GM12874 (cell line): ENCODE data around the gene SLMAP.

Experiments used
- CTCF ChIP-seq: IDR thresholded peaks from 2 replicates; pipeline ENCODE4 v1.5.1; 2011; ENCODE audit warnings: low read depth, mild to moderate bottlenecking, control low read depth, low read length, moderate library complexity; ENCODE audit not compliant: insufficient read depth

Gene SLMAP

GRCh38 chr3:57951066-57951882 lies 195.2 kb downstream of the SLMAP start:
- no peak for TF ChIP-seq CTCF

- no peak for TF ChIP-seq CTCF
Measured at GRCh38 chr3:57952208-57952631, 196.1 kb downstream of the SLMAP start.

GRCh38 chr3:57952651-57953050 lies 196.5 kb downstream of the SLMAP start:
- no peak for TF ChIP-seq CTCF

- no peak for TF ChIP-seq CTCF
Measured at GRCh38 chr3:57953576-57953975, 197.5 kb downstream of the SLMAP start.

- no peak for TF ChIP-seq CTCF
Measured at GRCh38 chr3:57956119-57956832, 200.2 kb downstream of the SLMAP start.

- no peak for TF ChIP-seq CTCF
Measured at GRCh38 chr3:57956833-57957174, 200.7 kb downstream of the SLMAP start.

GRCh38 chr3:57957824-57958223 lies 201.7 kb downstream of the SLMAP start:
- TF ChIP-seq CTCF = no peak
